K562 (cell line): Measurements from ENCODE around the gene ORAI1. TPM values are rescaled to one million over a fixed set of nuclear protein-coding genes. Genes with fewer than 3 reads are reported as not detected.

Experiments used
- ATAC-seq: fragments of 200-7000 bp; cut with Tn5 transposase; 3 replicates; pipeline ENCODE4 v1.9.1; 2020; ENCODE audit warnings: moderate library complexity
- BruUV-seq: library from RNA; stranded (reverse); fragments of 400-500 nt; replicated peaks from 2 replicates; lab custom pipeline; 2021; lab: Mats Ljungman, UMichigan
- CTCF ChIA-PET: fragments of 300-600 bp; formaldehyde crosslinking; extraction: SDS; loops from one replicate; lab custom pipeline; 2021; ENCODE audit warnings: low intra/inter-chr PET ratio; lab: Yijun Ruan, JAX
- POLR2A ChIA-PET: fragments of 300-600, 350-650 bp; sonication (Branson Sonifier 250); formaldehyde crosslinking; extraction: SDS; loops from one replicate; lab custom pipeline; 2021; ENCODE audit warnings: antibody characterized with exemption, inconsistent platforms; lab: Yijun Ruan, JAX
- DNase-seq, 4 experiments: peaks; one replicate each; pipeline versions ENCODE4 v3.0.0 to v3.0.0-alpha.2; 2011 to 2018; ENCODE audit warnings: low spot score in 3 of 4, mixed read lengths in 3 of 4; ENCODE audit errors: extremely low read depth in 1 of 4
- FAIRE-seq: peaks from 2 replicates; lab custom pipeline; 2011; peaks lifted over from hg19 to GRCh38; lab: Jason Lieb, UNC
- H2AFZ ChIP-seq: 2 replicates; pipeline ENCODE4 v1.6.0; 2011; ENCODE audit warnings: low read depth, low read length, control low read depth, inconsistent platforms
- H3K27ac ChIP-seq: fragments of 200-600 bp; 3 replicates; pipeline ENCODE4 v1.8.0; 2011; ENCODE audit warnings: low read depth, mild to moderate bottlenecking, control low read depth, inconsistent platforms, low read length, moderate library complexity, mixed read lengths; ENCODE audit errors: extremely low read depth
- H3K27me3 ChIP-seq, 2 experiments: fragments of 300-600 bp in 1 of 2; 2 replicates in 1 of 2; 3 replicates in 1 of 2; pipeline versions ENCODE4 v1.6.0 to v1.8.0; 2011; ENCODE audit warnings: inconsistent platforms in 2 of 2, low read length in 2 of 2, mild to moderate bottlenecking in 1 of 2, mixed read lengths in 1 of 2, moderate library complexity in 1 of 2; ENCODE audit not compliant: control insufficient read depth in 2 of 2, insufficient read depth in 2 of 2
- H3K36me3 ChIP-seq: fragments of 300-600 bp; 3 replicates; pipeline ENCODE4 v1.8.0; 2011; ENCODE audit warnings: mild to moderate bottlenecking, low read length, inconsistent platforms; ENCODE audit not compliant: control insufficient read depth, insufficient read depth
- H3K4me1 ChIP-seq, 2 experiments: fragments of 200-600 bp in 1 of 2; replicated peaks in 1 of 2; 2 replicates in 1 of 2; 3 replicates in 1 of 2; pipeline versions ENCODE4 v1.5.1 to v1.8.0; 2011; ENCODE audit warnings: inconsistent platforms in 2 of 2, low read length in 2 of 2, mild to moderate bottlenecking in 1 of 2, mixed read lengths in 1 of 2, moderate library complexity in 1 of 2; ENCODE audit not compliant: control insufficient read depth in 2 of 2, insufficient read depth in 2 of 2
- H3K4me2 ChIP-seq: 2 replicates; pipeline ENCODE4 v1.6.1; 2011; ENCODE audit warnings: low read length, control low read depth, inconsistent platforms, mixed read lengths; ENCODE audit not compliant: insufficient read depth
- H3K4me3 ChIP-seq: fragments of 200-600 bp; sonication (generic), shearing (Covaris generic); 2 replicates; pipeline ENCODE4 v1.5.1; 2016; ENCODE audit warnings: control low read depth, inconsistent platforms
- H3K79me2 ChIP-seq: fragments of 200-600 bp; 3 replicates; pipeline ENCODE4 v1.8.0; 2011; ENCODE audit warnings: low read length, inconsistent platforms; ENCODE audit not compliant: control insufficient read depth, insufficient read depth
- H3K9ac ChIP-seq, 2 experiments: 2 replicates each; pipeline versions ENCODE4 v1.6.0 to v1.6.1; 2011; ENCODE audit warnings: low read depth in 2 of 2, low read length in 2 of 2, control low read depth in 1 of 2, inconsistent platforms in 1 of 2, mild to moderate bottlenecking in 1 of 2, mixed read lengths in 1 of 2; ENCODE audit not compliant: insufficient read depth in 1 of 2
- H3K9me1 ChIP-seq: one replicate; pipeline ENCODE4 v1.6.0; 2011; ENCODE audit warnings: inconsistent platforms, mild to moderate bottlenecking, low read length, moderate library complexity; ENCODE audit not compliant: control insufficient read depth, insufficient read depth
- H3K9me3 ChIP-seq: replicated peaks from 2 replicates; pipeline ENCODE4 v1.5.1; 2011; ENCODE audit warnings: low read depth, low read length, inconsistent platforms; ENCODE audit not compliant: control insufficient read depth, insufficient read depth
- H4K20me1 ChIP-seq: replicated peaks from 2 replicates; pipeline ENCODE4 v1.6.1; 2011; ENCODE audit warnings: low read length, inconsistent platforms, mixed read lengths; ENCODE audit not compliant: control insufficient read depth, insufficient read depth
- CBFB ChIP-seq: sonication (generic); formaldehyde crosslinking; IDR thresholded peaks from 2 replicates; pipeline ENCODE4 v1.4.0; 2020; ENCODE audit warnings: mild to moderate bottlenecking, missing genetic modification reagents
- COPS2 ChIP-seq: fragments of 450-650 bp; conservative IDR thresholded peaks from 2 replicates; pipeline ENCODE4 v1.6.1; 2016; ENCODE audit warnings: mild to moderate bottlenecking, moderate library complexity
- DNMT1 ChIP-seq: fragments of 450-650 bp; IDR thresholded peaks from 2 replicates; pipeline ENCODE4 v1.6.1; 2016; ENCODE audit warnings: antibody characterized with exemption, mild to moderate bottlenecking
- E2F5 ChIP-seq: sonication (generic); formaldehyde crosslinking; IDR thresholded peaks from 2 replicates; pipeline ENCODE4 v1.8.0; 2022; ENCODE audit warnings: mild to moderate bottlenecking, missing genetic modification reagents
- FOXM1 ChIP-seq, 2 experiments: fragments of 450-650 bp in 1 of 2; sonication (generic) in 1 of 2; formaldehyde crosslinking in 1 of 2; IDR thresholded peaks; 2 replicates each; pipeline versions ENCODE4 v1.6.1 to v1.9.0; 2017 to 2022; ENCODE audit warnings: low read depth in 2 of 2, mild to moderate bottlenecking in 2 of 2, missing genetic modification reagents in 1 of 2, moderate library complexity in 1 of 2
- HMG20B ChIP-seq: fragments of 250-450 bp; sonication (Bioruptor Pico); IDR thresholded peaks from 2 replicates; pipeline ENCODE4 v1.5.0; 2021; ENCODE audit warnings: mild to moderate bottlenecking
- MECOM ChIP-seq: fragments of 250-450 bp; sonication (Bioruptor Pico); IDR thresholded peaks from 2 replicates; pipeline ENCODE4 v1.8.0; 2022; ENCODE audit warnings: inconsistent platforms
- PURB ChIP-seq: sonication (generic); formaldehyde crosslinking; IDR thresholded peaks from 2 replicates; pipeline ENCODE4 v1.9.0; 2021; ENCODE audit warnings: low read depth, mild to moderate bottlenecking, missing genetic modification reagents
- SETDB1 ChIP-seq: IDR thresholded peaks from one replicate; pipeline ENCODE4 v1.6.1; 2012; ENCODE audit warnings: low read length, control low read depth, inconsistent platforms
- TRIM28 ChIP-seq: fragments of 450-650 bp; IDR thresholded peaks from 2 replicates; pipeline ENCODE4 v1.6.1; 2017
- ZBTB1 ChIP-seq: sonication (generic); formaldehyde crosslinking; IDR thresholded peaks from 2 replicates; pipeline ENCODE4 v1.8.1; 2023; ENCODE audit warnings: missing genetic modification reagents, low read depth, mild to moderate bottlenecking, borderline replicate concordance
- ZNF778 ChIP-seq: fragments of 450-650 bp; formaldehyde crosslinking; IDR thresholded peaks from 2 replicates; pipeline ENCODE4 v1.4.0; 2020; ENCODE audit warnings: mild to moderate bottlenecking, moderate library complexity
- WGBS: fragments of 100-300 bp; shearing (Covaris generic); methylation state at CpG from one replicate; pipeline ENCODE4 v1.1.6; 2016; ENCODE audit warnings: low coverage, mixed read lengths; ENCODE audit not compliant: insufficient coverage; ENCODE audit errors: missing lambda C conversion rate; 5-methylcytosine and 5-hydroxymethylcytosine counted together
- in situ Hi-C: fragments of 300-500 bp; cut with MboI; formaldehyde crosslinking; loops from 4 replicates; pipeline ENCODE4 v1.15.0; 2018; ENCODE audit warnings: inconsistent platforms, mixed read lengths
- intact Hi-C: fragments of 100-400 bp; cut with micrococcal nuclease; formaldehyde crosslinking; loops from 2 replicates; pipeline ENCODE4 v1.14.2; 2022
- polyA plus RNA-seq, 8 experiments: library from polyadenylated mRNA; depleted of rRNA in 4 of 8; stranded (reverse) in 5 of 8; unstranded in 3 of 8; fragments of >200 nt; fragmentation: Nextera tagmentation in 2 of 8; fragmentation: Illumina TruSeq in 1 of 8; extraction: Ambion mirVana in 2 of 8; extraction: Trizol in 1 of 8; gene quantifications; 2 replicates each; pipeline versions ENCODE4 v1.2.1 to v1.2.3, GENCODE V29; 2011 to 2014; ENCODE audit warnings: inconsistent platforms in 1 of 8, missing spikeins in 1 of 8
- total RNA-seq, 7 experiments: library from RNA; depleted of rRNA in 6 of 7; stranded (reverse); fragments of >200 nt in 6 of 7; fragmentation: Illumina TruSeq in 2 of 7; extraction: Trizol in 2 of 7; gene quantifications; 2 replicates each; pipeline versions ENCODE4 v1.2.1 to v1.2.3, GENCODE V29; 2011 to 2021; ENCODE audit warnings: low replicate concordance in 1 of 7
- TF ChIP-seq, protein P1 (sequence below): fragments of 450-650 bp; IDR thresholded peaks from 2 replicates; pipeline ENCODE4 v1.7.1; 2018; ENCODE audit warnings: mild to moderate bottlenecking, low read depth; ENCODE audit not compliant: partially characterized antibody

The ORAI1 gene
- total and polyA plus RNA-seq, 9 of the 15 experiments (the other 6 are each of a cell fraction or from before 2014, with no cell fraction given), result 2.6 to 23.8 (median 9.3) TPM

GRCh38 chr12:121651320-121651719 lies 25.0 kb downstream of the ORAI1 start:
- Histone ChIP-seq H3K9ac (no peak overlapping the region), H3K36me3 (no peaks in the 10 kb centered on the region), H3K4me1 (peaks cover 15 to 28% of the 10 kb centered on the region in 2 experiments), H2AFZ (no peak overlapping the region), H3K79me2 (no peaks in the 10 kb centered on the region), H3K27ac (no peak overlapping the region), H3K4me2 (no peak overlapping the region), H3K9me3 (no peaks in the 10 kb centered on the region; the same call in 1 of the 2 replicates), H4K20me1 (no peaks in the 10 kb centered on the region), H3K4me3 (no peak overlapping the region), H3K27me3 (no peaks in the 10 kb centered on the region), H3K9me1 (peaks cover 2% of the 10 kb centered on the region)
- in situ Hi-C loops, result no loop called here
- ChIA-PET CTCF (no interaction called here), POLR2A (interaction anchor here (0.6 to 2.4 kb wide), 4 partner anchors 10 to 34 kb away, joined by 3 to 6 read pairs (median 4); no protein-coding TSS in a partner anchor)
- FAIRE-seq (peak; percentile 11), ATAC-seq (no peak), DNase-seq (no peak)
- intact Hi-C loops, result no loop called here
- BruUV-seq, result no TSS peak
- 78% methylated on average over 8 of the region's 8 CpGs for WGBS
- TF ChIP-seq E2F5 (no peak), MECOM (CRISPR knock-in tag) (no peak), FOXM1 (IDR thresholded peaks at IDR 0.05; ENCODE audit: low read depth) (no peak), FOXM1 (CRISPR knock-in tag; IDR thresholded peaks at IDR 0.05; ENCODE audit: low read depth) (no peak), HMG20B (CRISPR knock-in tag) (no peak), PURB (CRISPR knock-in tag) (no peak), DNMT1 (no peak), ZBTB1 (CRISPR knock-in tag) (no peak), TRIM28 (no peak), CBFB (no peak), ZNF778 (no peak), SETDB1 (no peak), COPS2 (no peak)
- TF ChIP-seq, protein P1, sequence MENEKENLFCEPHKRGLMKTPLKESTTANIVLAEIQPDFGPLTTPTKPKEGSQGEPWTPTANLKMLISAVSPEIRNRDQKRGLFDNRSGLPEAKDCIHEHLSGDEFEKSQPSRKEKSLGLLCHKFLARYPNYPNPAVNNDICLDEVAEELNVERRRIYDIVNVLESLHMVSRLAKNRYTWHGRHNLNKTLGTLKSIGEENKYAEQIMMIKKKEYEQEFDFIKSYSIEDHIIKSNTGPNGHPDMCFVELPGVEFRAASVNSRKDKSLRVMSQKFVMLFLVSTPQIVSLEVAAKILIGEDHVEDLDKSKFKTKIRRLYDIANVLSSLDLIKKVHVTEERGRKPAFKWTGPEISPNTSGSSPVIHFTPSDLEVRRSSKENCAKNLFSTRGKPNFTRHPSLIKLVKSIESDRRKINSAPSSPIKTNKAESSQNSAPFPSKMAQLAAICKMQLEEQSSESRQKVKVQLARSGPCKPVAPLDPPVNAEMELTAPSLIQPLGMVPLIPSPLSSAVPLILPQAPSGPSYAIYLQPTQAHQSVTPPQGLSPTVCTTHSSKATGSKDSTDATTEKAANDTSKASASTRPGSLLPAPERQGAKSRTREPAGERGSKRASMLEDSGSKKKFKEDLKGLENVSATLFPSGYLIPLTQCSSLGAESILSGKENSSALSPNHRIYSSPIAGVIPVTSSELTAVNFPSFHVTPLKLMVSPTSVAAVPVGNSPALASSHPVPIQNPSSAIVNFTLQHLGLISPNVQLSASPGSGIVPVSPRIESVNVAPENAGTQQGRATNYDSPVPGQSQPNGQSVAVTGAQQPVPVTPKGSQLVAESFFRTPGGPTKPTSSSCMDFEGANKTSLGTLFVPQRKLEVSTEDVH, result no peak
